Measurements from ENCODE around the gene BOD1.

- TF ChIP-seq CTCF (IDR thresholded peaks at IDR 0.05) (no peak), EP300 (IDR thresholded peaks at IDR 0.05) (no peak), POLR2A (IDR thresholded peaks at IDR 0.05) (no peak), POLR2AphosphoS5 (IDR thresholded peaks at IDR 0.05) (no peak)
Observed at GRCh38 chr5:173562451-173562850, 54.0 kb downstream of the BOD1 start.
